NCI-H345 (cell line): ENCODE results near the gene CCDC32.

Experiments
- DNase-seq: peaks from one replicate; lab custom pipeline; 2025; lab: John Stamatoyannopoulos, UW

CCDC32 gene

DNA sequence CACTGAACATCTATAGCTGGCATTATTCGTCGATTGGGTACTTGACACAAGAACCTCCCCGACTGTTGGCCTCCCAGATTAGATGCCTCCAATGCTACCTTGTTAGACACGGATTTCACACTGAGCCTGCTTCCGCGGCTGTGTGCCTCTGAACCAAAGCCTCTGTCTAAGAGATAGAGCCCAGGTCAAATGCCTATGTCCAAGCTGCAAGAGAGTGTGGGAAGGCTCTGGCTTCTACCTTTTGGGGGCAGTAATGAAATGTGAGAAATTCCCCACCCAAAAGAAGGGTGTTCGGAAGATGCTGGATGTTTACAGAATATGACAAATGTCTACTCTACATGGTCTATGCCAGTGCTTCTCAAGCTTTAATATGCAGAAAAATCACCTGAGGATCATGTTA is 2.3 kb upstream of the CCDC32 start:
- no peak for DNase-seq

DNA sequence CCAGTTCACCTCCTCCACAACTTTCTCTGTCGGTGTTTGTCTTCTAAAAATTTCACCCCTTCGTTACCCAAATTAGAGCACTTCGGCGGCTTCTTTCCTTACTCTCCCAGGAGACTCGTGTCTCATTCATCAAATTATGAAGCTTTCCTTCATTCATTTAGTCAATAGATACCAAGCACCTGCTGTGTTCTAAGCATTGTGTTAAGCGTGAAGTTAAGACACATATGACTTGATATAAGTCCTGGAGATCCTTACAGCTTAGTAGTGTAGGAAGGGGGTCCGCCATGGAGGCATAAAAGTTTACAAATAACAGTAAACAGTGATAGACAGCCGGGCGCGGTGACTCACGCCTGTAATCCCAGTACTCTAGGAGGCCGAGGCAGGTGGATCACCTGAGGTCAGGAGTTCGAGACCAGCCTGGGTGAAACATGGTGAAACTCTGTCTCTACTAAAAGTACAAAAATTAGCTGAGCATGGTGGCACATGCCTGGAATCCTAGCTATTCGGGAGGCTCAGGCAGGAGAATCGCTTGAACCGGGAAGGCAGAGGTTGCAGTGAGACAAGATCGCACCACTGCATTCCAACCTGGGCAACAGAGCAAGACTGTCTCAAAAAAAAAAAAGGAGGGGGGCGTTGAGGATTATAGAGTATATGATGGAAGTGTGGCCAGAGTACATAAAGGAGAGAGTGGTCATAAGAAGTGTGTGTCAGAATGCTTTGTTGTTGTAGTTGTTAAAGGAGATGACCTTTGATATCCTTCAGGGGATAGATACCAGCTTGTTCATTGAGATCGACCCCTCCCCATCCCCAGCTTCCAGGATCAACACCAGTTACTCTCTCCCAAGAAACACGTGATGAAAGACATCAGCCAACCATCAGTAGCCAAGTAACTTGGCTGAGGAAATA is 744 bp upstream of the CCDC32 start:
- peak; percentile 40 for DNase-seq

- DNase-seq = no peak
Measured at GRCh38 chr15:40563426-40563825, 1.4 kb downstream of the CCDC32 start.

GRCh38 chr15:40562691-40563090 is 2.2 kb downstream of the CCDC32 start:
- DNase-seq = no peak

DNA sequence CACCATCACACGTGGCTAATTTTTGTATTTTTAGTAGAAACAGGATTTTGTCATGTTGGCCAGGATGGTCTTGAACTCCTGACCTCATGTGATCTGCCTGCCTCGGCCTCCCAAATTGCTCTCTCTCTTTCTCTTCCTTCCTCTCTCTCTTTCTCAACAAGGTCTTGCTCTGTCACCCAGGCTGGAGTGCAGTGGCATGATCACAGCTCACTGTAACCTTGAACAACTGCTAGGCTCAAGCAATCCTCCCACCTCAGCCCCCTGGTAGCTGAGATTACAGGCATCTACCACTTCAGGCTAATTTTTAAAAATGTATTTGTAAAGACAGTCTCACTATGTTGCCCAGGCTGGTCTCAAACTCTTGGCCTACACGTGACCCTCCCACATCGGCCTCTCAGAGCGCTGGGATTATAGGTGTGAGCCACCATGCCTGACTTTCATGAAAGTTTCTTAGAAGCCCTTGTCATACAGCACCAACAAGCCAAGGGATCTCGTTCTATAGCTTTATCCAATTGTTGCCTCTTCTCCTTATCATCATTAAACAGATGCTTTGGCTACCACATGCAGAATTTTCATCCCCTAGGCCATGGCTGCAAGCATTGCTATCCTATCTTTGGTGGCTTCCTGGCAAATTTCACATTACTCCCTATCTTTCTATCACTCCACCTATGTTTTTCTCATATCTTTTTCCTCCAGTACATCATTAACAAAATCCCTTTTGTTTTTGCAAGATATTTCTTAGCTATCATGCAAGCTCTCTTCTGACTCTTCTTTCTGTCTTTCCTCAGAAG is 5.7 kb downstream of the CCDC32 start:
- DNase-seq = no peak

DNA sequence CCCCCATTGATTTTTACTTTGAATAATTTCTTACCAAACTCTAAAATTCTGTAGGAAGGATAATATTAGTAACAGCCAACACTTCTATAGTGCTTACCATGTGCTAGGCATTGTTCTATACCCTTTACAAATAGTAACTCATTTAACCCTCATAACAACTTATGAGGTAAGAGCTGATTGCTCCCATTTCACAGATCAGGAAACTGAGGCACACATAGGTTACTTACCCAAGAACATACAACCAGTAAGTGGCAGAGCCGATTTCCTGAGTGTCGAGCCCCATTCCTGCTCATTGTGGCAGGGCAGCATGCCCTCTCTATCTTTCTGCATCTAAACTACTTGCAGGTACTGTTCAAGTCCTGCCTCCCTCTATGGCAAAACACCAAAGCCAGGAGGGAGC is 9.0 kb downstream of the CCDC32 start:
- no peak for DNase-seq

DNA sequence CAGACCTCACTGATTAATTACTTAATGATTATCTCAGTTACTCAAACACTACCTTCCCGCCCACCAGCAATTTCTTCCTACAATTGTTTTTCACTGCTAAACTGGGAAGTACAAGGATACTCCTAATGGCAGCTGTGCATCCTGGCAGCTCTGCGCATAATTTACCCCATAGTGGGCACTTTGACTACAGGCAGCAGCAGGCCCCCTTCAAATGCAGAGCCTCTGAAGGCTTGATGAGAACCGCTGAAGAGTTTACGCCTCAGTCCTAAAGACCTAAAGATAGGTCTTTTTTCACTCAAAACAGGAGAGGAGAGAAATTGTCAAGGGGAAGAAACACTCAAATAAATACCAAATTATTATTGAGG is 10.7 kb downstream of the CCDC32 start:
- no peak for DNase-seq

DNA sequence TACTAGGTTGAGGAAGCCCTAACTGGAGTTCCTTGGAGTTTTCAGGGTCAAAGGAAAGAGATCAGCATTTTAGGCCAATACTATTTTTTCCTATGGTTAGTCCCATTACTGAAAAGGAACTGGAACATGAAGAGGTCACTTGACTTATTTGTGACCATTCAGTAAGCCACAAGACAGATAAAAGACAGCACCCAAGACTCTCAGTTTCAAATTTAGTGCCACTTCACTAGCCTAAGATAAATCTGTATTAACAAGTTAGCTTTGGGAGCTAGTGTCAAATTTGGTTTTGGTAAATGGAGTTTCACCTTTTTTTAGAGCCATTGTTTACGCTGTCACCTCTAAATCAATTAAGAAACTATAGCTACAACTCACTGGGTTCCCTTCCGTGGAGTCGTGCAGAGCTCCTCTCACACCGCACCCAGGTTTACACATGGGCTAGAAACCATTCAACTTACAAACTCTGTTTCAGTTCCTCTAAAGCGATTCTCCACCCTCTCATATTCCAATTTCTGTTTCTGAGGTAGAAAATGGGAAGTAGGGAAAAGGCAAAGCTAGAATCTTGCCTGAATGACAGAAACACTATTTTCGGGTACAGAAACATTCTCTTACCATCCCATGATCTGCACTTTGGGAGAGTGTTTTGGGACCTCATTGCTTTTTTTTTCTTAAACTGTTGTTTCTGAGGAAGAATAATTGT is 14.4 kb downstream of the CCDC32 start:
- DNase-seq = no peak

- DNase-seq = no peak
Measured at GRCh38 chr15:40549894-40550293, 14.9 kb downstream of the CCDC32 start.

- no peak for DNase-seq
Measured at GRCh38 chr15:40548610-40549009, 16.2 kb downstream of the CCDC32 start.

DNA sequence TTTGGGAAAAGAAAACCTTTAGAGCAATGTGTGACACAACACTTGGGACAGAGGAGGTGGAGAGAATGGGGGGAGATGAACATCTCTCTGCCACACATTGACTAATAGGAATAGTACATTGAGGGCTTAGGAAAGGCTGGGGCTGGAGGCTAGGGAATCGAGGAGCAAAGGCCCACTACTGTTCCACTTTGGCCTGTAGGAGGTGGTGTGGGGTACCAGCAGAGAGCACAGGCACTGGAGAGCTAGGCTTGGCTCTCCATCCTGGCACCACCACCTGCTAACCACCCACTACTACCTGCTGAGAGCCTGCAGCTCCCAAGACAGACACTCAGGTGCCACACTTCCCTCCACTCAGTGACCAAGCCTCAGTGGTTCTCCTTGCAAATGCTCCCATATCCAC is 19.4 kb downstream of the CCDC32 start:
- no peak for DNase-seq

GRCh38 chr15:40543631-40544294 is 21.1 kb downstream of the CCDC32 start:
- no peak for DNase-seq

- no peak for DNase-seq
Measured at GRCh38 chr15:40543082-40543481, 21.8 kb downstream of the CCDC32 start.

- DNase-seq = no peak
Measured at GRCh38 chr15:40538976-40539375, 25.9 kb downstream of the CCDC32 start.

- no peak for DNase-seq
Measured at GRCh38 chr15:40536501-40536900, 28.3 kb downstream of the CCDC32 start.

GRCh38 chr15:40534371-40534770 is 30.5 kb downstream of the CCDC32 start:
- DNase-seq = no peak

- DNase-seq = no peak
Measured at GRCh38 chr15:40533763-40534364, 31.0 kb downstream of the CCDC32 start.

DNA sequence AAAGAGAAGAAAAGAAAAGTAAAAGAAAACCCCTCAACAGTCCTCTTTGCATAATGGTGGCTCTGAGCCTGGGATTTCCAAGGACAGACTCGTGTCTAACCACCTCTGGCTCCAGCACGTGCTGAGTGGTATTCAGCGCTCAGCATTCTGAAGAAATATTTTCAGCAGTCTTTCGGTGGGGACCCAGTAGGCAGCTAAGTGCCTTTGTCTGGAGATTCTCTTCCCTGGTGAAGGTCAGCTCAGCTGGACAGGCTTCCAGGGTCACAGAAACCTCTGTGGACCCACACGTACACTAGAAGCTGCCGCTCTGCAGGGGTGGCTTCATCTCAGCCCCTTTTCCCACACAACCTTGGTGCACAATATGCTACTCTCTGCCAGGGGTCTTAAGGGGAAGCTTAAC is 36.0 kb downstream of the CCDC32 start:
- no peak for DNase-seq

GRCh38 chr15:40525855-40526254 is 39.0 kb downstream of the CCDC32 start:
- no peak for DNase-seq

DNA sequence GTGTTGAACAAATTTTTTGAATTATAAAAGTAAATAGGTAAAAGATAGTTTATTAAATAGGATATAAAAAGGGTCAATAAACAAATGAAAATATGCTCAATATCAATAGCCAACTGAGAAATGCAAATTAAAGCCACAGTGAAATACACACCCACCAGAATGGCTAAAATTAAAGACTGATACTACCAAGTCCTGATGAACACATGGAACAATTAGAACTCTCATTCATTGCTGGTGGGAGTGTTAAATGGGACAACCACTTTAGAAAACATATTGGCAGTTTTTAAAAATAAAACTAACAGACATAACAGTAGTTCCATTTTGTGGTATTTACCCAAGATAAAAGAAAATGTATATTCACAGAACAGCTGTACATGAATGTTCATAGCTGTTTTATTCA is 41.2 kb downstream of the CCDC32 start:
- DNase-seq = no peak

- no peak for DNase-seq
Measured at GRCh38 chr15:40516322-40516721, 48.5 kb downstream of the CCDC32 start.

- DNase-seq = no peak
Measured at GRCh38 chr15:40513609-40514008, 51.2 kb downstream of the CCDC32 start.
